SH-SY5Y (cell line): ENCODE results near the gene YAF2.

Experiments used
- GATA2 ChIP-seq: IDR thresholded peaks from 2 replicates; pipeline ENCODE4 v1.6.1; 2011; ENCODE audit warnings: mild to moderate bottlenecking, low read depth, low read length
- GATA3 ChIP-seq: IDR thresholded peaks from 2 replicates; pipeline ENCODE4 v1.6.1; 2011; ENCODE audit warnings: low read depth, mild to moderate bottlenecking, low read length, moderate library complexity

- TF ChIP-seq GATA3 (no peak), GATA2 (no peak)
Measured at GRCh38 chr12:42109031-42109430, 129.0 kb downstream of the YAF2 start.
